Suprapubic skin (tissue), 4 donors: ENCODE results near the gene ORAI1. TPM values are rescaled to one million over a fixed set of nuclear protein-coding genes. Genes with fewer than 3 reads are reported as not detected.

Experiments
- DNase-seq, 2 donors: peaks; one replicate each; pipeline ENCODE4 v3.0.0-alpha.2; 2019; ENCODE audit warnings: low spot score in 2 of 2
- H3K27ac ChIP-seq: fragments of 200-600 bp; sonication (generic); one replicate; pipeline ENCODE4 v1.5.1; 2019
- H3K27me3 ChIP-seq: fragments of 200-600 bp; sonication (generic); one replicate; pipeline ENCODE4 v1.5.1; 2019
- H3K36me3 ChIP-seq: fragments of 200-600 bp; sonication (generic); one replicate; pipeline ENCODE4 v1.5.1; 2019
- H3K4me1 ChIP-seq: fragments of 200-600 bp; sonication (generic); one replicate; pipeline ENCODE4 v1.5.1; 2019
- H3K4me3 ChIP-seq: fragments of 200-600 bp; sonication (generic); one replicate; pipeline ENCODE4 v1.5.1; 2019; ENCODE audit warnings: mild to moderate bottlenecking
- H3K9me3 ChIP-seq: fragments of 200-600 bp; sonication (generic); one replicate; pipeline ENCODE4 v1.5.1; 2019
- CTCF ChIP-seq, 2 donors: fragments of 200-600 bp in 1 of 2; fragments of 450-650 bp in 1 of 2; sonication (generic) in 1 of 2; IDR thresholded peaks; one replicate each; pipeline ENCODE4 v1.5.1; 2016 to 2019; ENCODE audit warnings: antibody characterized with exemption in 2 of 2, mild to moderate bottlenecking in 1 of 2, moderate library complexity in 1 of 2
- EP300 ChIP-seq: sonication (generic); formaldehyde crosslinking; IDR thresholded peaks from one replicate; pipeline ENCODE4 v1.6.1; 2017; ENCODE audit warnings: antibody characterized with exemption
- POLR2A ChIP-seq, 2 donors: fragments of 450-650 bp; IDR thresholded peaks; one replicate each; pipeline ENCODE4 v1.6.1; 2017; ENCODE audit warnings: antibody characterized with exemption in 2 of 2, mild to moderate bottlenecking in 2 of 2, moderate library complexity in 2 of 2
- POLR2AphosphoS5 ChIP-seq, 3 donors: sonication (generic); formaldehyde crosslinking; IDR thresholded peaks; one replicate each; pipeline ENCODE4 v1.6.1; 2017; ENCODE audit warnings: antibody characterized with exemption in 3 of 3
- WGBS: methylation state at CpG from one replicate; pipeline ENCODE4 v1.1.5; 2018; 5-methylcytosine and 5-hydroxymethylcytosine counted together
- total RNA-seq, 4 donors: library from RNA; depleted of rRNA; stranded (reverse); fragments of >200 nt; gene quantifications; one replicate each; pipeline ENCODE4 v1.1.0, GENCODE V29; 2016

ORAI1 gene
- total RNA-seq, 4 donors from 2014 or later = 56.5 to 81.4 (median 71.4) TPM

- Histone ChIP-seq H3K9me3 (no peaks in the 10 kb centered on the region), H3K27me3 (no peaks in the 10 kb centered on the region), H3K4me3 (no peak overlapping the region), H3K36me3 (no peaks in the 10 kb centered on the region), H3K27ac (no peak overlapping the region), H3K4me1 (peaks cover 12% of the 10 kb centered on the region)
- 74% methylated on average over 9 of the region's 9 CpGs for WGBS
- DNase-seq = no peak
- TF ChIP-seq CTCF (IDR thresholded peaks at IDR 0.05) (no peak), POLR2A (IDR thresholded peaks at IDR 0.05) (no peak), EP300 (no peak), POLR2AphosphoS5 (IDR thresholded peaks at IDR 0.05) (no peak)
Observed at GRCh38 chr12:121614872-121615467, 11.4 kb upstream of the ORAI1 start.

GRCh38 chr12:121618659-121619233, 7.6 kb upstream of the ORAI1 start:
- Histone ChIP-seq H3K9me3 (no peaks in the 10 kb centered on the region), H3K36me3 (no peaks in the 10 kb centered on the region), H3K4me1 (no peaks in the 10 kb centered on the region), H3K27ac (no peak overlapping the region), H3K4me3 (no peak overlapping the region), H3K27me3 (no peaks in the 10 kb centered on the region)
- no peak for DNase-seq
- TF ChIP-seq EP300 (no peak), POLR2A (IDR thresholded peaks at IDR 0.05) (no peak), CTCF (IDR thresholded peaks at IDR 0.05) (no peak), POLR2AphosphoS5 (IDR thresholded peaks at IDR 0.05) (no peak)
- 86% methylated on average over 5 of the region's 5 CpGs for WGBS

GRCh38 chr12:121620333-121620891, 5.9 kb upstream of the ORAI1 start:
- H3K27me3 ChIP-seq = no peaks in the 10 kb centered on the region
- no peak overlapping the region for H3K27ac ChIP-seq
- no peak for DNase-seq
- no peak overlapping the region for H3K4me3 ChIP-seq
- no peaks in the 10 kb centered on the region for H3K36me3 ChIP-seq
- WGBS = 85% methylated on average over 7 of the region's 8 CpGs
- no peaks in the 10 kb centered on the region for H3K9me3 ChIP-seq
- H3K4me1 ChIP-seq = peaks cover 6% of the 10 kb centered on the region
- TF ChIP-seq POLR2AphosphoS5 (IDR thresholded peaks at IDR 0.05) = no peak

GRCh38 chr12:121626853-121627640, 717 bp downstream of the ORAI1 start:
- 0% methylated on average over 38 of the region's 53 CpGs for WGBS
- Histone ChIP-seq H3K4me1 (peaks cover 58% of the 10 kb centered on the region), H3K27ac (peak overlapping the region; percentile 94), H3K4me3 (peak overlapping the region; percentile 75), H3K27me3 (no peaks in the 10 kb centered on the region), H3K36me3 (no peaks in the 10 kb centered on the region), H3K9me3 (no peaks in the 10 kb centered on the region)
- peak; percentile 83 to 88 for DNase-seq
- TF ChIP-seq CTCF (IDR thresholded peaks at IDR 0.05) (peak in 1 of 2 donors; percentile 13), POLR2AphosphoS5 (IDR thresholded peaks at IDR 0.05) (no peak)

GRCh38 chr12:121628037-121628436, 1.7 kb downstream of the ORAI1 start:
- H3K36me3 ChIP-seq = no peaks in the 10 kb centered on the region
- no peaks in the 10 kb centered on the region for H3K9me3 ChIP-seq
- H3K4me3 ChIP-seq = peak overlapping the region; percentile 75
- peak overlapping the region; percentile 94 for H3K27ac ChIP-seq
- no peak for TF ChIP-seq POLR2A (IDR thresholded peaks at IDR 0.05)
- no peak for TF ChIP-seq CTCF (IDR thresholded peaks at IDR 0.05)
- TF ChIP-seq EP300 = no peak
- TF ChIP-seq POLR2AphosphoS5 (IDR thresholded peaks at IDR 0.05) = no peak
- peaks cover 68% of the 10 kb centered on the region for H3K4me1 ChIP-seq
- 34% methylated on average over 7 of the region's 8 CpGs for whole genome bisulfite sequencing
- no peak for DNase-seq
- H3K27me3 ChIP-seq = no peaks in the 10 kb centered on the region
